HG02642 (cell line): ENCODE results near the gene GNL3L.
"Not testable (repeated sequence)": the region's sequence is repeated elsewhere in the genome, so short reads cannot be mapped to it uniquely, and the experiment has no call there.

Experiments
- ATAC-seq: cut with Tn5 transposase; IDR thresholded peaks from one replicate; pipeline ENCODE4 v1.9.1; 2021; ENCODE audit warnings: mild to moderate bottlenecking; ENCODE audit not compliant: unreplicated experiment, poor library complexity

Gene GNL3L

DNA sequence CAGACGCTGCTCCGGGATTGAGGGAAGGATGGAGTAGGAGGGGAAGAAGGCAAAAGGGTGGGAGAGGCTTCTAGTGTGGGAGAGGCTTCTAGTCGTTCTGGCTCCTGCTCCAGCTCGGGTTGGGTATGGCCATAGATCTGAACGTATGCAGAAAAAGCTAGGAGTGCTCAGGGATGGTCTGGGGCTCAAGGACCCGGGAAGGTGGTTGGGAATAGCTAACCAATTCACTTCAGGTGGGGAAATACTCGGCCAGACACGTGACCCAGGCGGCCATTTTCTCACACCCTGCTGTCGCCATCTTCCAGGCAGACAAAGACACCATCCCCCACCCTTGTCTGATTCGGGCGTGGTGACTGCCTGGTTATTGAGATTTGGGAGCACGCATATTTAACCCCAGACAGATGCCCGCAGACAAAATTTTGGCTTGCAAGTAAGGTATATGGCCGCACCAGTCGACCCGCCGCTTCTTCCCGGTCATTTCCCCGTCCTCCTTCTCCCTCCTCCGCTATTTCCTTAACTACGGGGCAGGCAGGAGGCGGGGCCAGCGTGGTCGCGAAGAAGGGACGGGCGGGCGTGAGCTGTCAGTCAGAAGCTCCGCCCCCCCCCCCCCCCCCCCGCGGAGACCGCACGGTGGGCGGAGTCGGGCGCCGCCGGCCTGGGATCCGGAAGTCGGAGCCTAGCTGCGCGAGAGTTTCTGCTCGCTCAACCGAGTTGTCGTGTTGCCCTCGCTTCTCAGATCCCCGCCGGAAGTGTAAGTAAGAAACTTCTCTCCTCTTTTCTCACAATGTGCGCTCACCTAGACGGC, at the start of gene GNL3L:
Gene GNL3L, plus strand, starts transcription at position 668 of the 805 bp plus-strand sequence. CDS start 2,348 bp downstream, outside the sequence.
- ATAC-seq = peak; percentile 92

DNA sequence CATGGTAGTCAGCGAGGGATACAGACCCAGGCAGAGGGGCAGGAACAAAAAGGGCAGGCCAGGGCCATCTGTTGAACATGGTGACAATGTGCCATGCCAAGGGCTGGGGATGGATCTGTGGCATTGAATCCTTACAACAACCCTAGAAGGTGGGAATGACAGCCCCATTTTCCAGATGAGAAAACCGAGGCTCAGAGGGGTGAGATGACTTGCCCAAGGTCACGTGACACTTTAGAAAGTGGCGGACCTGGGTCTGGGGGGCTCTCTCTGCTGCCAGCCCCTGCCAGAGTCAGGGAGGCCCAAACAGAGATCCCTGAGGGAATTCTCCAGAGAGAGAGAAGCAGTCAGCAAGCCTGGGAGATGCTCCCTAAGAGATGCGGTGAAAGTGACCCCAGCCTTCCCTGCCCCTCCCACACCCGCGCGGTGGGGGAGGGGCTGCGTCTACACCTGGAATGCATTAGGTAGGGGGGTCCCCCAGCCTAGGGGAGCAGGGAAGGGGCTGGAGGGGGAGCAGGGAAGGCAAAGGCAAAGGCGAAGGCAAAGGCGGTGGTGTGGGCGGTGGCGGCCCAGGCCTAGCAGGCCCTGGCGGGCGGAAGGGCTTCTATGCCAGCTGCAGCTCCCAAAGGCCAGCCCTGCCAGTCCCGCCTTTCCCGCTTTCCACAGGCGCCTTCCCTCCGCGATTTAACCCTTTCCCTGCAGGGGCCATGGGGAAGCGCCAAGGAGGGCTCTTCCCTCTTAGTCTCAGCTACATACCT, 47.0 kb upstream of the GNL3L start:
- no peak for ATAC-seq

DNA sequence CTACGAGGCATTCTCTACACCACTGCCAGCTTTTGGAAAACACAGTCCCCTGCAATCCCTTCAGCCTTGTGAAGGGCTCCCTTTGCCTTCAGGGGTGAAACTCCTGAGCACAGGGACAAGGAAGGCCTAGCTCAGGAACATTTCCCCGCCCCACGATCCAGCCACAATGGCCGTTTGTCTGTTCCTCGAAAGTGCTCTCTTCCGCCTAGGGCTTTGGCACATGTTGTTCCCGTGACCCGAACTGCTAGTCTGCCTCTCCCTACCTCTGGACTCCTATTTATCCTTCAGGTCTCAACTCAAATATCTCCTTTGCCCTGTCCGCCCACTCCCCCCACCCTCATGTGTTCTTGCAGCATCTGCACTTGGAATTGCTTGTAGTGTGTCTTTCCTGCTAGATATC, 46.1 kb upstream of the GNL3L start:
- no peak for ATAC-seq

GRCh38 chrX:54484666-54485065, 45.4 kb upstream of the GNL3L start:
- no peak for ATAC-seq

DNA sequence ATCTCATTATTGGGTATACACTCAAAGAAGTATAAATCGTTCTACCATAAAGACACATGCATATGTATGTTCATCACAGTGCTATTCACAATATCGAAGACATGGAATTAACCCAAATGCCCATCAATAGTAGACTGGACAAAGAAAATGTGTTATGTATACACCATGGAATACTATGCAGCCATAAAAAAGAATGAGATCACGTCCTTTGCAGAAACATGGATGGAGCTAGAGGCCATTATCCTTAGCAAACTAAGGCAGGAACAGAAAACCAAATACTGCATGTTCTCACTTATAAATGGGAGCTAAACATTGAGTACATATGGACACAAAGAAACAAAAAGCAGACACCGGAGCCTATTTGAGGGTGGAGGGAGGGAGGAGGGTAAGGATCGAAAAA, 40.2 kb upstream of the GNL3L start:
- not testable (repeated sequence) for ATAC-seq

DNA sequence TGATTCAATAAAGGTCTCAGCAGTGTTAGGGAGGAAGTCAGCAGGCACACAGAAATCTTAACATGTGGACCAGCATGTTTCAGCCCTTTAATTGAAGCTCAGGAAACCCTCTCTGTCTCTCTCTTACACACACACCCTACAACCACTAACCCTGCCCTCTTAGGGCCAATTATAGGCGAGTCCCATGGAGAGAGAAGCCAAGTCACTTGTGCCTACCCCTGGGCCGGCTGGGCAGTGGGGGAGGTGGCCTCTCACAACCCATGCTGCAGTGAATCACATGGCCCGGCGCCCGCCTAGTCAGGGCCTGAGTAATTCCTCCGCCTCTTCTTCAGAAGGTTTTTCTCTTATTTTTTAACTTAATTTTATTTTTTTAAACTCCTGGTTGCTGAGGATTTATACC, 37.7 kb upstream of the GNL3L start:
- ATAC-seq = no peak

- no peak for ATAC-seq
Measured at GRCh38 chrX:54494166-54494988, 35.6 kb upstream of the GNL3L start.

- no peak for ATAC-seq
Measured at GRCh38 chrX:54494989-54495813, 34.8 kb upstream of the GNL3L start.

DNA sequence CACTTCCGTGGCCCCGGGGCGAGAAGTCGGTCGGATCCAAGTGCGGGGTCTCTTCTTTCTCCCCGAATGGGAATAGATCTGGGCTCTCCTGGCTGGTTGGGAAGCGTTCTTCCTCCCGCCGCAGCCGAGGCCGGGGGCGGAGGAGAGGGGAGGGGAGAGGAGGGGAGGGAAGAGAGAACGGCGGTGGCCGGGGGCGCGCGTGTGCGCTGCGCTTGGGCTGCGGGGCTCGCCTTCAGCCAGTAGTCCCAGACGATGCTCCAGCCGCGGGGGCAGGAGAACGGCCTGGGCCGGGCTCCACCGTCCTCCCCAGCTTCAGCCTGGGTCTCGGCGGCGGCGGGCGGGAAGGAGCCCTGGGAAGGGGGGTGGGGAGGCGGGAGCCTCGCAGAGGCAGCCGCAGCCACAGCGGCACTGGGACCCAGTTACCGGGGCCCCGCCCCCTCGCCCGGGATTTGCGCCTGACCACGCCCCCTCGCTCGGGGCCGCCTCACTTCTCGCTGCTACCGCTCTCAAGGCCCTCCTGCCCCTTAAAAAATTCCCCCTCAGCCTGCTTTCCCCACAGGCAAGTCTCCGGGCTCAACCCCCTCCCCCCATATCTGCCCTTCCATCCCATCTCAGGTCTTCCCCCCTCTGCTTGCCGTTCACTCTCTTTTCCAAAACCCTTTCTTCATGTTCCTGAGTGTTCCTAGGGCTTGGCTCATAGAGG, 34.1 kb upstream of the GNL3L start, which contains the start of gene FGD1:
Gene FGD1, minus strand, starts transcription at position 421 of the 703 bp plus-strand sequence. CDS start 802 bp downstream, outside the sequence.
- ATAC-seq = peak; percentile 45

- ATAC-seq = no peak
Measured at GRCh38 chrX:54496517-54496852, 33.5 kb upstream of the GNL3L start.

GRCh38 chrX:54496936-54497335, 33.1 kb upstream of the GNL3L start:
- ATAC-seq = no peak

- no peak for ATAC-seq
Measured at GRCh38 chrX:54509400-54509799, 20.6 kb upstream of the GNL3L start.

- no peak for ATAC-seq
Measured at GRCh38 chrX:54529151-54529550, 868 bp upstream of the GNL3L start.

GRCh38 chrX:54530357-54530900, 410 bp downstream of the GNL3L start:
- peak; percentile 50 for ATAC-seq

- ATAC-seq = no peak
Measured at GRCh38 chrX:54534271-54534670, 4.3 kb downstream of the GNL3L start.

- ATAC-seq = no peak
Measured at GRCh38 chrX:54540289-54540688, 10.3 kb downstream of the GNL3L start.

DNA sequence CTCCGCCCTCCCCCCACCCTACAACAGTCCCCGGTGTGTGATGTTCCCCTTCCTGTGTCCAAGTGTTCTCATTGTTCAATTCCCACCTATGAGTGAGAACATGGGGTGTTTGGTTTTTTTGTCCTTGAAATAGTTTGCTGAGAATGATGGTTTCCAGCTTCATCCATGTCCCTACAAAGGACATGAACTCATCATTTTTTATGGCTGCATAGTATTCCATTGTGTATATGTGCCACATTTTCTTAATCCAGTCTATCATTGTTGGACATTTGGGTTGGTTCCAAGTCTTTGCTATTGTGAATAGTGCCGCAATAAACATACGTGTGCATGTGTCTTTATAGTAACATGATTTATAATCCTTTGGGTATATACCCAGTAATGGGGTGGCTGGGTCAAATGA, 12.2 kb downstream of the GNL3L start:
- not testable (repeated sequence) for ATAC-seq

DNA sequence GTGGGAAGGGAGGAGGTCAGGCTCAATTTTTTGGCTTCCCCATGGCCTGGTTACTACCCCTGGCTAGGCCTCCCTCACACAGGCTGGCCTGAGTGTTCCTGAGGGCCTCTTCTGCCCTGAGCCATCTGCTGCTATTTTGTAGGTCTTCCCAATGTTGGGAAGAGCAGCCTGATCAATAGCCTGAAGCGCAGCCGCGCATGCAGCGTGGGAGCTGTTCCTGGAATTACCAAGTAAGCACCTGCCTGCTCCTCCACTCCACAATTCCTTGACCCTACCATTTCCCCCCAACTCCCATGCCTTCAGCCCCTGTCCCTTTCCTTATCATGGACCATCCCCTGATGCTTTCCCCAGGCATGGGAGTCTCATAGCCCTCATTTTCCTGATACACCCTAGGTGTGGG, 20.8 kb downstream of the GNL3L start:
- no peak for ATAC-seq

- ATAC-seq = no peak
Measured at GRCh38 chrX:54551801-54552200, 21.8 kb downstream of the GNL3L start.
